Loucy (cell line): ENCODE measurements around the gene C11orf58.

Experiments used
- EZH2phosphoT487 ChIP-seq: fragments of 200-600 bp; IDR thresholded peaks from 2 replicates; pipeline ENCODE4 v1.6.1; 2018; ENCODE audit warnings: antibody characterized with exemption, mild to moderate bottlenecking, moderate library complexity, borderline replicate concordance
- TF ChIP-seq, protein P1 (sequence below): fragments of 200-600 bp; sonication (generic); conservative IDR thresholded peaks from 2 replicates; pipeline ENCODE4 v1.5.1; 2014; ENCODE audit warnings: mild to moderate bottlenecking, antibody characterized with exemption, low read length

- TF ChIP-seq, protein P1, sequence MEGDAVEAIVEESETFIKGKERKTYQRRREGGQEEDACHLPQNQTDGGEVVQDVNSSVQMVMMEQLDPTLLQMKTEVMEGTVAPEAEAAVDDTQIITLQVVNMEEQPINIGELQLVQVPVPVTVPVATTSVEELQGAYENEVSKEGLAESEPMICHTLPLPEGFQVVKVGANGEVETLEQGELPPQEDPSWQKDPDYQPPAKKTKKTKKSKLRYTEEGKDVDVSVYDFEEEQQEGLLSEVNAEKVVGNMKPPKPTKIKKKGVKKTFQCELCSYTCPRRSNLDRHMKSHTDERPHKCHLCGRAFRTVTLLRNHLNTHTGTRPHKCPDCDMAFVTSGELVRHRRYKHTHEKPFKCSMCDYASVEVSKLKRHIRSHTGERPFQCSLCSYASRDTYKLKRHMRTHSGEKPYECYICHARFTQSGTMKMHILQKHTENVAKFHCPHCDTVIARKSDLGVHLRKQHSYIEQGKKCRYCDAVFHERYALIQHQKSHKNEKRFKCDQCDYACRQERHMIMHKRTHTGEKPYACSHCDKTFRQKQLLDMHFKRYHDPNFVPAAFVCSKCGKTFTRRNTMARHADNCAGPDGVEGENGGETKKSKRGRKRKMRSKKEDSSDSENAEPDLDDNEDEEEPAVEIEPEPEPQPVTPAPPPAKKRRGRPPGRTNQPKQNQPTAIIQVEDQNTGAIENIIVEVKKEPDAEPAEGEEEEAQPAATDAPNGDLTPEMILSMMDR, result no peak
- no peak for TF ChIP-seq EZH2phosphoT487
Observed at GRCh38 chr11:16767957-16768356, 29.5 kb downstream of the C11orf58 start.
